IMR-90 (cell line): ENCODE data around the gene KRT35. TPM values are rescaled to one million over a fixed set of nuclear protein-coding genes. Genes with fewer than 3 reads are reported as not detected.

Experiments used
- ATAC-seq: fragments of 200-7000 bp; cut with Tn5 transposase; 2 replicates; pipeline ENCODE4 v1.9.1; 2020; ENCODE audit warnings: low read depth, mild to moderate bottlenecking, moderate library complexity
- BruUV-seq: library from RNA; stranded (reverse); fragments of 400-500 nt; replicated peaks from 2 replicates; lab custom pipeline; 2021; lab: Mats Ljungman, UMichigan
- CTCF ChIA-PET: fragments of 300-600 bp; formaldehyde crosslinking; extraction: SDS; loops from one replicate; lab custom pipeline; 2021; ENCODE audit warnings: antibody characterized with exemption; lab: Yijun Ruan, JAX
- POLR2A ChIA-PET: fragments of 300-600 bp; sonication (Branson Sonifier 250); formaldehyde crosslinking; loops from one replicate; lab custom pipeline; 2022; ENCODE audit warnings: antibody characterized with exemption; ENCODE audit not compliant: unreplicated experiment; lab: Charles Lee
- DNase-seq: peaks from one replicate; pipeline ENCODE4 v3.0.0; 2013
- H2AFZ ChIP-seq: replicated peaks from 2 replicates; pipeline ENCODE3; 2013; ENCODE audit warnings: low read length, mild to moderate bottlenecking; ENCODE audit not compliant: poor library complexity
- H2AK5ac ChIP-seq: 2 replicates; pipeline ENCODE4 v1.6.1; 2013; ENCODE audit warnings: low read depth, low read length, inconsistent platforms
- H2AK9ac ChIP-seq: replicated peaks from 2 replicates; pipeline ENCODE3; 2013; ENCODE audit warnings: mild to moderate bottlenecking, low read depth, low read length, moderate library complexity; ENCODE audit not compliant: poor library complexity
- H2BK120ac ChIP-seq: 2 replicates; pipeline ENCODE4 v1.6.1; 2013; ENCODE audit warnings: low read depth, low read length, inconsistent platforms
- H2BK15ac ChIP-seq: 3 replicates; pipeline ENCODE4 v1.6.1; 2013; ENCODE audit warnings: low read depth, low read length, inconsistent platforms
- H2BK20ac ChIP-seq: 2 replicates; pipeline ENCODE4 v1.6.1; 2013; ENCODE audit warnings: low read depth, mild to moderate bottlenecking, inconsistent platforms, low read length, moderate library complexity
- H2BK5ac ChIP-seq: 2 replicates; pipeline ENCODE4 v1.6.1; 2013; ENCODE audit warnings: mild to moderate bottlenecking, low read depth, low read length, inconsistent platforms; ENCODE audit not compliant: poor library complexity, severe bottlenecking
- H3K14ac ChIP-seq: replicated peaks from 2 replicates; pipeline ENCODE4 v1.6.1; 2013; ENCODE audit warnings: low read depth, low read length, inconsistent platforms
- H3K18ac ChIP-seq: 2 replicates; pipeline ENCODE4 v1.6.1; 2013; ENCODE audit warnings: low read depth, low read length, control low read depth
- H3K23ac ChIP-seq: 2 replicates; pipeline ENCODE4 v1.6.1; 2013; ENCODE audit warnings: low read depth, low read length, inconsistent platforms
- H3K27ac ChIP-seq: 2 replicates; pipeline ENCODE4 v1.5.1; 2013; ENCODE audit warnings: mild to moderate bottlenecking, control low read depth, low read length; ENCODE audit not compliant: insufficient read depth
- H3K27me3 ChIP-seq: 2 replicates; pipeline ENCODE4 v1.6.1; 2013; ENCODE audit warnings: low read length; ENCODE audit not compliant: control insufficient read depth, insufficient read depth
- H3K36me3 ChIP-seq: 2 replicates; pipeline ENCODE4 v1.6.1; 2013; ENCODE audit warnings: low read length, mixed read lengths; ENCODE audit not compliant: control insufficient read depth, insufficient read depth
- H3K4ac ChIP-seq: 2 replicates; pipeline ENCODE4 v1.6.1; 2013; ENCODE audit warnings: low read depth, low read length, inconsistent platforms
- H3K4me1 ChIP-seq: 2 replicates; pipeline ENCODE4 v1.6.1; 2013; ENCODE audit warnings: low read length, mixed read lengths; ENCODE audit not compliant: control insufficient read depth, insufficient read depth
- H3K4me2 ChIP-seq: 2 replicates; pipeline ENCODE4 v1.6.1; 2013; ENCODE audit warnings: low read depth, mild to moderate bottlenecking, control low read depth, low read length, moderate library complexity
- H3K4me3 ChIP-seq: 2 replicates; pipeline ENCODE4 v1.5.1; 2013; ENCODE audit warnings: low read depth, mild to moderate bottlenecking, control low read depth, low read length, moderate library complexity; ENCODE audit not compliant: insufficient read depth
- H3K56ac ChIP-seq: 2 replicates; pipeline ENCODE4 v1.6.1; 2013; ENCODE audit warnings: low read length, inconsistent platforms; ENCODE audit not compliant: insufficient read depth; ENCODE audit errors: extremely low read depth
- H3K79me1 ChIP-seq, 2 experiments: 2 replicates each; pipeline ENCODE4 v1.6.1; 2013; ENCODE audit warnings: low read length in 2 of 2, inconsistent platforms in 1 of 2, low read depth in 1 of 2
- H3K9ac ChIP-seq: 2 replicates; pipeline ENCODE4 v1.6.1; 2013; ENCODE audit warnings: low read depth, low read length, control low read depth
- H3K9me1 ChIP-seq: 2 replicates; pipeline ENCODE4 v1.6.1; 2013; ENCODE audit warnings: low read length, inconsistent platforms; ENCODE audit not compliant: insufficient read depth
- H3K9me3 ChIP-seq: 2 replicates; pipeline ENCODE4 v1.6.1; 2013; ENCODE audit warnings: low read length; ENCODE audit not compliant: control insufficient read depth, insufficient read depth
- H4K20me1 ChIP-seq: 2 replicates; pipeline ENCODE4 v1.6.1; 2013; ENCODE audit warnings: low read length, inconsistent platforms; ENCODE audit not compliant: insufficient read depth
- H4K5ac ChIP-seq: 2 replicates; pipeline ENCODE4 v1.6.1; 2013; ENCODE audit warnings: mild to moderate bottlenecking, low read depth, low read length, control low read depth
- H4K8ac ChIP-seq, 2 experiments: 2 replicates each; pipeline ENCODE4 v1.6.1; 2013; ENCODE audit warnings: low read depth in 2 of 2, low read length in 2 of 2, control low read depth in 1 of 2, inconsistent platforms in 1 of 2
- H4K91ac ChIP-seq: 2 replicates; pipeline ENCODE4 v1.6.1; 2013; ENCODE audit warnings: low read depth, low read length, inconsistent platforms; ENCODE audit not compliant: insufficient read depth
- BHLHE40 ChIP-seq: fragments of 150-350 bp; IDR thresholded peaks from 2 replicates; pipeline ENCODE4 v1.6.1; 2016; ENCODE audit warnings: mild to moderate bottlenecking, low read depth, low read length
- CEBPB ChIP-seq: IDR thresholded peaks from 2 replicates; pipeline ENCODE4 v1.6.1; 2012; ENCODE audit warnings: low read depth, low read length, improper control_type of control experiment
- CHD1 ChIP-seq: IDR thresholded peaks from 2 replicates; pipeline ENCODE4 v1.6.1; 2012; ENCODE audit warnings: low read depth, low read length, improper control_type of control experiment
- FOS ChIP-seq: fragments of 150-350 bp; IDR thresholded peaks from 2 replicates; pipeline ENCODE4 v1.6.1; 2016; ENCODE audit warnings: low read depth, low read length
- MAFK ChIP-seq: IDR thresholded peaks from 2 replicates; pipeline ENCODE4 v1.6.1; 2012; ENCODE audit warnings: low read depth, low read length, improper control_type of control experiment
- MAZ ChIP-seq: IDR thresholded peaks from 2 replicates; pipeline ENCODE4 v1.6.1; 2012; ENCODE audit warnings: low read depth, mild to moderate bottlenecking, low read length, improper control_type of control experiment, moderate library complexity, borderline replicate concordance
- MXI1 ChIP-seq: IDR thresholded peaks from 2 replicates; pipeline ENCODE4 v1.6.1; 2012; ENCODE audit warnings: low read depth, mild to moderate bottlenecking, low read length, moderate library complexity, borderline replicate concordance
- NFE2L2 ChIP-seq: fragments of 150-350 bp; IDR thresholded peaks from 2 replicates; pipeline ENCODE4 v1.6.1; 2016; ENCODE audit warnings: low read depth, mild to moderate bottlenecking, low read length
- POLR2A ChIP-seq: IDR thresholded peaks from 2 replicates; pipeline ENCODE4 v1.6.1; 2012; ENCODE audit warnings: mild to moderate bottlenecking, low read depth, low read length
- RAD21 ChIP-seq: IDR thresholded peaks from 2 replicates; pipeline ENCODE4 v1.6.1; 2012; ENCODE audit warnings: low read length, improper control_type of control experiment
- RCOR1 ChIP-seq: IDR thresholded peaks from 2 replicates; pipeline ENCODE4 v1.6.1; 2012; ENCODE audit warnings: mild to moderate bottlenecking, low read length, improper control_type of control experiment; ENCODE audit not compliant: insufficient replicate concordance
- RFX5 ChIP-seq: IDR thresholded peaks from 2 replicates; pipeline ENCODE4 v1.8.0; 2012; ENCODE audit warnings: low read depth, mild to moderate bottlenecking, low read length, moderate library complexity
- SMC3 ChIP-seq: fragments of 150-350 bp; IDR thresholded peaks from 2 replicates; pipeline ENCODE4 v1.6.1; 2016; ENCODE audit warnings: low read depth, mild to moderate bottlenecking, antibody characterized with exemption, low read length, moderate library complexity
- WGBS, 2 experiments: methylation state at CpG; one replicate each; pipeline versions ENCODE4 v1.1.5 to v1.1.7; 2013; ENCODE audit warnings: missing lambda C conversion rate in 2 of 2; ENCODE audit not compliant: insufficient read length in 1 of 2; ENCODE audit errors: extremely low coverage in 2 of 2; 5-methylcytosine and 5-hydroxymethylcytosine counted together
- dilution Hi-C: fragments of 300-500 bp; cut with HindIII; formaldehyde crosslinking; loops from one replicate; pipeline ENCODE4 v1.14.3; 2018; ENCODE audit warnings: low sequenced_read_pairs; ENCODE audit not compliant: unreplicated experiment
- in situ Hi-C: fragments of 300-500 bp; cut with MboI; formaldehyde crosslinking; loops from 3 replicates; pipeline ENCODE4 v1.14.3; 2019; ENCODE audit warnings: low sequenced_read_pairs, inconsistent platforms, mixed read lengths
- intact Hi-C: fragments of 100-400 bp; cut with micrococcal nuclease; formaldehyde crosslinking; loops from 2 replicates; pipeline ENCODE4 v1.10.0; 2022
- polyA plus RNA-seq, 3 experiments: library from polyadenylated mRNA; depleted of rRNA; stranded (reverse); fragments of >200 nt; gene quantifications; 2 replicates each; pipeline ENCODE4 v1.2.3, GENCODE V29; 2012; ENCODE audit warnings: low replicate concordance in 1 of 3
- total RNA-seq: library from RNA; depleted of rRNA; stranded (reverse); fragments of >200 nt; gene quantifications from 2 replicates; pipeline ENCODE4 v1.2.3, GENCODE V29; 2012
- TF ChIP-seq, protein P1 (sequence below): fragments of 150-350 bp; IDR thresholded peaks from 2 replicates; pipeline ENCODE4 v1.6.1; 2017; ENCODE audit warnings: mild to moderate bottlenecking, antibody characterized with exemption, low read length, low read depth
- TF ChIP-seq, protein P2 (sequence below): conservative IDR thresholded peaks from 2 replicates; pipeline ENCODE4 v1.5.1; 2012; ENCODE audit warnings: mild to moderate bottlenecking, low read depth, low read length, improper control_type of control experiment
- TF ChIP-seq, protein P3 (sequence below): fragments of 150-350 bp; IDR thresholded peaks from 2 replicates; pipeline ENCODE4 v1.6.1; 2016; ENCODE audit warnings: low read depth, mild to moderate bottlenecking, low read length, moderate library complexity, borderline replicate concordance

The KRT35 gene
- total and polyA plus RNA-seq, 2 of the 4 experiments (the other 2 are of a cell fraction) = not detected

DNA sequence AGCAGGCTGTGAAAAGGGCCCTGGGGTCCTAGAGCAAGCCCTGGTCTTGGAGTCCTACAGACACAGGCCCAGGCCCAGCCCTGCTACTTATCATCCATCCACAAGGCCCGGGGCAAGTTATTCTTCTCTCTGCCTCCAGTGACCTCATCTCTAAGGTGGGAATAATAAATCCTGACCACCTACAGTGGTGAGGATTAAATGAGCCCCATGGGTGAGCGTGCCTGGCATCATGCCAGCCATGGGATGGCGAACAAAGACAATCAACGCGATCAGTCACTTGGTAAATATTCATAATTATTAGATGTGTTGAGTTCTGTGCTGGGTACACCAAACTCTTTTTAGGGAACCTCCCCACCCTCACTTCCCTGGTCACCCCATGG lies 32.2 kb upstream of the KRT35 start:
- Histone ChIP-seq H2AK5ac (no peak overlapping the region), H2BK20ac (no peak overlapping the region), H4K91ac (no peak overlapping the region), H3K9ac (no peak overlapping the region), H3K4ac (no peak overlapping the region), H4K20me1 (no peaks in the 10 kb centered on the region), H3K14ac (no peak overlapping the region), H3K4me2 (no peak overlapping the region), H2AFZ (no peak overlapping the region), H3K36me3 (no peaks in the 10 kb centered on the region), H2BK15ac (no peak overlapping the region), H2AK9ac (no peak overlapping the region), H4K5ac (no peak overlapping the region), H3K9me3 (no peaks in the 10 kb centered on the region), H2BK5ac (no peak overlapping the region), H4K8ac (no peak overlapping the region), H3K56ac (no peak overlapping the region), H3K18ac (no peak overlapping the region), H2BK120ac (no peak overlapping the region), H3K27ac (no peak overlapping the region), H3K23ac (no peak overlapping the region), H3K9me1 (0 out of 2 replicates have a peak, but pooled peaks cover 3% of the 10 kb centered on the region), H3K4me1 (no peaks in the 10 kb centered on the region), H3K4me3 (no peak overlapping the region), H3K79me1 (no peaks in the 10 kb centered on the region), H3K27me3 (0 out of 2 replicates have a peak, but pooled peaks cover 1% of the 10 kb centered on the region)
- ChIA-PET CTCF (no interaction called here), POLR2A (no interaction called here)
- dilution Hi-C loops (no loop called here), intact Hi-C loops (no loop called here), in situ Hi-C loops (no loop called here)
- DNase-seq = no peak
- TF ChIP-seq RCOR1 = no peak
- no peak for TF ChIP-seq RFX5
- no peak for TF ChIP-seq SMC3
- TF ChIP-seq, protein P1, sequence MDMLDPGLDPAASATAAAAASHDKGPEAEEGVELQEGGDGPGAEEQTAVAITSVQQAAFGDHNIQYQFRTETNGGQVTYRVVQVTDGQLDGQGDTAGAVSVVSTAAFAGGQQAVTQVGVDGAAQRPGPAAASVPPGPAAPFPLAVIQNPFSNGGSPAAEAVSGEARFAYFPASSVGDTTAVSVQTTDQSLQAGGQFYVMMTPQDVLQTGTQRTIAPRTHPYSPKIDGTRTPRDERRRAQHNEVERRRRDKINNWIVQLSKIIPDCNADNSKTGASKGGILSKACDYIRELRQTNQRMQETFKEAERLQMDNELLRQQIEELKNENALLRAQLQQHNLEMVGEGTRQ = no peak
- TF ChIP-seq NFE2L2 = no peak
- TF ChIP-seq, protein P2, sequence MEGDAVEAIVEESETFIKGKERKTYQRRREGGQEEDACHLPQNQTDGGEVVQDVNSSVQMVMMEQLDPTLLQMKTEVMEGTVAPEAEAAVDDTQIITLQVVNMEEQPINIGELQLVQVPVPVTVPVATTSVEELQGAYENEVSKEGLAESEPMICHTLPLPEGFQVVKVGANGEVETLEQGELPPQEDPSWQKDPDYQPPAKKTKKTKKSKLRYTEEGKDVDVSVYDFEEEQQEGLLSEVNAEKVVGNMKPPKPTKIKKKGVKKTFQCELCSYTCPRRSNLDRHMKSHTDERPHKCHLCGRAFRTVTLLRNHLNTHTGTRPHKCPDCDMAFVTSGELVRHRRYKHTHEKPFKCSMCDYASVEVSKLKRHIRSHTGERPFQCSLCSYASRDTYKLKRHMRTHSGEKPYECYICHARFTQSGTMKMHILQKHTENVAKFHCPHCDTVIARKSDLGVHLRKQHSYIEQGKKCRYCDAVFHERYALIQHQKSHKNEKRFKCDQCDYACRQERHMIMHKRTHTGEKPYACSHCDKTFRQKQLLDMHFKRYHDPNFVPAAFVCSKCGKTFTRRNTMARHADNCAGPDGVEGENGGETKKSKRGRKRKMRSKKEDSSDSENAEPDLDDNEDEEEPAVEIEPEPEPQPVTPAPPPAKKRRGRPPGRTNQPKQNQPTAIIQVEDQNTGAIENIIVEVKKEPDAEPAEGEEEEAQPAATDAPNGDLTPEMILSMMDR = no peak
- TF ChIP-seq RAD21 = no peak
- no peak for TF ChIP-seq MXI1
- TF ChIP-seq BHLHE40 = no peak
- no peak for TF ChIP-seq FOS
- no peak for TF ChIP-seq MAZ
- no peak for TF ChIP-seq CEBPB
- no peak for TF ChIP-seq POLR2A
- TF ChIP-seq MAFK = no peak
- TF ChIP-seq, protein P3, sequence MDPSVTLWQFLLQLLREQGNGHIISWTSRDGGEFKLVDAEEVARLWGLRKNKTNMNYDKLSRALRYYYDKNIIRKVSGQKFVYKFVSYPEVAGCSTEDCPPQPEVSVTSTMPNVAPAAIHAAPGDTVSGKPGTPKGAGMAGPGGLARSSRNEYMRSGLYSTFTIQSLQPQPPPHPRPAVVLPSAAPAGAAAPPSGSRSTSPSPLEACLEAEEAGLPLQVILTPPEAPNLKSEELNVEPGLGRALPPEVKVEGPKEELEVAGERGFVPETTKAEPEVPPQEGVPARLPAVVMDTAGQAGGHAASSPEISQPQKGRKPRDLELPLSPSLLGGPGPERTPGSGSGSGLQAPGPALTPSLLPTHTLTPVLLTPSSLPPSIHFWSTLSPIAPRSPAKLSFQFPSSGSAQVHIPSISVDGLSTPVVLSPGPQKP = no peak
- no peak for TF ChIP-seq CHD1
- WGBS, 2 experiments = no CpG with 5 or more reads among the region's 5 CpGs
- BruUV-seq = no TSS peak
- ATAC-seq = no peak
